GM18907 (cell line): Measurements from ENCODE around the gene DDX18.
"Not testable (repeated sequence)": the region's sequence is repeated elsewhere in the genome, so short reads cannot be mapped to it uniquely, and the experiment has no call there.

ENCODE experiments used
- ATAC-seq: cut with Tn5 transposase; IDR thresholded peaks from one replicate; pipeline ENCODE4 v1.9.1; 2021; ENCODE audit warnings: mild to moderate bottlenecking, moderate library complexity; ENCODE audit not compliant: unreplicated experiment

DDX18 gene

GRCh38 chr2:117814417-117815264 lies at the start of gene DDX18:
TSS of gene DDX18 (plus strand) at chr2:117814691. CDS start at chr2:117814778, 87 bp downstream.
- ATAC-seq: peak; percentile 98

- ATAC-seq: no peak
Measured at GRCh38 chr2:117770730-117771129, 43.8 kb upstream of the DDX18 start.

- ATAC-seq: no peak
Measured at GRCh38 chr2:117771969-117772630, 42.4 kb upstream of the DDX18 start.

- no peak for ATAC-seq
Measured at GRCh38 chr2:117774716-117775115, 39.8 kb upstream of the DDX18 start.

- ATAC-seq: no peak
Measured at GRCh38 chr2:117775703-117776219, 38.7 kb upstream of the DDX18 start.

- no peak for ATAC-seq
Measured at GRCh38 chr2:117776888-117777287, 37.6 kb upstream of the DDX18 start.

- ATAC-seq: peak; percentile 67
Measured at GRCh38 chr2:117785740-117786139, 28.8 kb upstream of the DDX18 start.

GRCh38 chr2:117786520-117786919 lies 28.0 kb upstream of the DDX18 start:
- no peak for ATAC-seq

- ATAC-seq: no peak
Measured at GRCh38 chr2:117789505-117789904, 25.0 kb upstream of the DDX18 start.

- no peak for ATAC-seq
Measured at GRCh38 chr2:117794668-117795067, 19.8 kb upstream of the DDX18 start.

GRCh38 chr2:117801826-117802225 lies 12.7 kb upstream of the DDX18 start:
- ATAC-seq: no peak

GRCh38 chr2:117803644-117804325 lies 10.7 kb upstream of the DDX18 start:
- ATAC-seq: peak; percentile 68

GRCh38 chr2:117812443-117812842 lies 2.0 kb upstream of the DDX18 start:
- no peak for ATAC-seq

- no peak for ATAC-seq
Measured at GRCh38 chr2:117815946-117816345, 1.5 kb downstream of the DDX18 start.

GRCh38 chr2:117818921-117819320 lies 4.4 kb downstream of the DDX18 start:
- no peak for ATAC-seq

GRCh38 chr2:117820444-117820843 lies 6.0 kb downstream of the DDX18 start:
- ATAC-seq: peak; percentile 84

GRCh38 chr2:117825437-117825836 lies 10.9 kb downstream of the DDX18 start:
- ATAC-seq: no peak

- ATAC-seq: not testable (repeated sequence)
Measured at GRCh38 chr2:117827464-117827863, 13.0 kb downstream of the DDX18 start.

GRCh38 chr2:117828870-117829269 lies 14.4 kb downstream of the DDX18 start:
- no peak for ATAC-seq

- ATAC-seq: no peak
Measured at GRCh38 chr2:117832332-117832731, 17.8 kb downstream of the DDX18 start.

GRCh38 chr2:117832905-117833613 lies 18.6 kb downstream of the DDX18 start:
- no peak for ATAC-seq
